Mesenchymal stem cell (in vitro differentiated cells and primary cell): Measurements from ENCODE around the gene TMEM141.
"Not testable (repeated sequence)": the region's sequence is repeated elsewhere in the genome, so short reads cannot be mapped to it uniquely, and the experiment has no call there.

Experiments
- DNase-seq: peaks from one replicate; pipeline ENCODE4 v3.0.0-alpha.2; 2013
- H2AFZ ChIP-seq: one replicate; pipeline ENCODE4 v1.6.1; 2013; ENCODE audit warnings: low read depth, mild to moderate bottlenecking, control low read depth, inconsistent platforms, low read length, moderate library complexity
- H2AK5ac ChIP-seq: 2 replicates; pipeline ENCODE4 v1.6.1; 2013; ENCODE audit warnings: low read length, moderate library complexity, mild to moderate bottlenecking, inconsistent platforms; ENCODE audit not compliant: severe bottlenecking
- H2BK120ac ChIP-seq: one replicate; pipeline ENCODE4 v1.6.1; 2013; ENCODE audit warnings: low read depth, mild to moderate bottlenecking, inconsistent platforms, low read length, moderate library complexity
- H2BK12ac ChIP-seq, 2 experiments: one replicate each; pipeline ENCODE4 v1.6.1; 2013; ENCODE audit warnings: inconsistent platforms in 2 of 2, low read length in 2 of 2, mild to moderate bottlenecking in 2 of 2, moderate library complexity in 2 of 2, control low read depth in 1 of 2
- H2BK15ac ChIP-seq: one replicate; pipeline ENCODE4 v1.6.1; 2013; ENCODE audit warnings: mild to moderate bottlenecking, low read depth, inconsistent platforms; ENCODE audit not compliant: poor library complexity, severe bottlenecking
- H2BK5ac ChIP-seq: 2 replicates; pipeline ENCODE4 v1.6.1; 2013; ENCODE audit warnings: low read depth, mild to moderate bottlenecking, low read length, control low read depth, inconsistent platforms; ENCODE audit not compliant: poor library complexity, severe bottlenecking
- H3K14ac ChIP-seq, 2 experiments: one replicate each; pipeline ENCODE4 v1.6.1; 2013; ENCODE audit warnings: inconsistent platforms in 2 of 2, low read length in 2 of 2, control low read depth in 1 of 2, mild to moderate bottlenecking in 1 of 2, moderate library complexity in 1 of 2
- H3K18ac ChIP-seq, 2 experiments: one replicate each; pipeline ENCODE4 v1.6.1; 2013; ENCODE audit warnings: inconsistent platforms in 2 of 2, low read length in 2 of 2, control low read depth in 1 of 2, low read depth in 1 of 2, mild to moderate bottlenecking in 1 of 2
- H3K23ac ChIP-seq, 2 experiments: one replicate each; pipeline ENCODE4 v1.6.1; 2013; ENCODE audit warnings: inconsistent platforms in 2 of 2, low read length in 2 of 2, mild to moderate bottlenecking in 2 of 2, moderate library complexity in 2 of 2, control low read depth in 1 of 2
- H3K27ac ChIP-seq: 2 replicates; pipeline ENCODE4 v1.5.1; 2013; ENCODE audit warnings: mild to moderate bottlenecking, moderate library complexity, low read length, control low read depth, inconsistent platforms; ENCODE audit not compliant: poor library complexity, severe bottlenecking
- H3K27me3 ChIP-seq, 2 experiments: 2 replicates each; pipeline versions ENCODE4 v1.6.1 to v1.7.0; 2013; ENCODE audit warnings: low read length in 2 of 2, mild to moderate bottlenecking in 2 of 2, moderate library complexity in 2 of 2, control low read depth in 1 of 2, inconsistent platforms in 1 of 2; ENCODE audit not compliant: control insufficient read depth in 1 of 2, insufficient read depth in 1 of 2
- H3K36me3 ChIP-seq, 2 experiments: 2 replicates each; pipeline versions ENCODE4 v1.6.1 to v1.7.0; 2013; ENCODE audit warnings: low read length in 2 of 2, control low read depth in 1 of 2, inconsistent platforms in 1 of 2, low read depth in 1 of 2, mild to moderate bottlenecking in 1 of 2; ENCODE audit not compliant: insufficient read depth in 2 of 2, control insufficient read depth in 1 of 2
- H3K4ac ChIP-seq, 2 experiments: one replicate each; pipeline ENCODE4 v1.6.1; 2013; ENCODE audit warnings: inconsistent platforms in 2 of 2, low read length in 2 of 2, mild to moderate bottlenecking in 2 of 2, moderate library complexity in 2 of 2, control low read depth in 1 of 2, low read depth in 1 of 2
- H3K4me1 ChIP-seq: 2 replicates; pipeline ENCODE4 v1.6.1; 2013; ENCODE audit warnings: low read depth, low read length, control low read depth; ENCODE audit not compliant: control insufficient read depth, insufficient read depth
- H3K4me2 ChIP-seq: 2 replicates; pipeline ENCODE4 v1.6.1; 2013; ENCODE audit warnings: low read length, mild to moderate bottlenecking, inconsistent platforms; ENCODE audit not compliant: poor library complexity, severe bottlenecking
- H3K4me3 ChIP-seq, 2 experiments: 2 replicates each; pipeline versions ENCODE4 v1.5.1 to v1.7.0; 2013; ENCODE audit warnings: low read length in 2 of 2, mild to moderate bottlenecking in 2 of 2, control low read depth in 1 of 2, low read depth in 1 of 2; ENCODE audit not compliant: insufficient read depth in 1 of 2
- H3K79me1 ChIP-seq: replicated peaks from 2 replicates; pipeline ENCODE4 v1.6.1; 2013; ENCODE audit warnings: mild to moderate bottlenecking, control low read depth, low read length, inconsistent platforms; ENCODE audit not compliant: poor library complexity, severe bottlenecking
- H3K9ac ChIP-seq: 2 replicates; pipeline ENCODE4 v1.7.0; 2013; ENCODE audit warnings: mild to moderate bottlenecking, low read length, moderate library complexity
- H3K9me3 ChIP-seq: 2 replicates; pipeline ENCODE4 v1.7.0; 2013; ENCODE audit warnings: mild to moderate bottlenecking, low read length; ENCODE audit not compliant: control insufficient read depth
- H4K8ac ChIP-seq: one replicate; pipeline ENCODE4 v1.6.1; 2013; ENCODE audit warnings: inconsistent platforms, mild to moderate bottlenecking, low read length, moderate library complexity
- H4K91ac ChIP-seq: one replicate; pipeline ENCODE4 v1.6.1; 2013; ENCODE audit warnings: mild to moderate bottlenecking, low read length, inconsistent platforms
- WGBS: methylation state at CpG from one replicate; pipeline ENCODE4 v1.1.7; 2013; ENCODE audit warnings: mixed read lengths; 5-methylcytosine and 5-hydroxymethylcytosine counted together

The TMEM141 gene

DNA sequence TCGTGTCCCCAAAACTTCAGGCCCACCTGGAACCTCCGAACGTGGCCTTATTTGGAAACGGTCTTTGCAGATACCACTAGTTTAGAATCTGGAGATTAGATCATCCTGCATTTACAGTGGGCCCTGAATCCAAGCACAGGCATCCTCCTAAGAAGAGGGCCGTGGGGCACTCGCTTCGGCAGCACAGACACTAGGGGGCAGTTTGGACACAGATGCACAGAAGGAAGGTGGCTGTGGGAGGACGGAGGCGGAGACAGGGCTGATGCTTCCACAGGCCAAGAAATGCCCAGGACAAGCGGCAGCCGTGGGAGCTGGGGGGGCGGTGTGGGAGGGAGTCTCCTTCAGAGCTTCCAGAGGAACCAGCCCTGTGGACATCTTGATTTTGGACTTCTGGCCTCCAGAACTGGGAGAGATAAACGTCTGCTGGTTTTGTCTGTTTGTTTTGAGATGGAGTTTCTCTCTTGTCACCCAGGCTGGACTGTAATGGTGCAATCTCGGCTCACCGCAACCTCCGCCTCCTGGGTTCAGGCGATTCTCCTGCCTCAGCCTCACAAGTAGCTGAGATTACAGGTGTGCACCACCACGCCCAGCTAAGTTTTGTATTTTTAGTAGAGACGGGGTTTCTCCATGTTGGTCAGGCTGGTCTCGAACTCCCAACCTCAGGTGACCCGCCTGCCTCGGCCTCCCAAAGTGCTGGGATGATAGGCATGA, 30.2 kb upstream of the TMEM141 start:
- Histone ChIP-seq H3K27me3 (peaks cover 28 to 46% of the 10 kb centered on the region in 2 experiments), H4K8ac (peak overlapping the region; percentile 78)
- not testable (repeated sequence) for H2BK120ac ChIP-seq, H2BK5ac ChIP-seq, H3K23ac ChIP-seq, H3K18ac ChIP-seq, H2AK5ac ChIP-seq, H3K4ac ChIP-seq, H3K9me3 ChIP-seq, H3K4me3 ChIP-seq, H4K91ac ChIP-seq, H3K27ac ChIP-seq, H3K4me1 ChIP-seq, H3K14ac ChIP-seq, H2BK15ac ChIP-seq, H3K9ac ChIP-seq, H3K4me2 ChIP-seq, H3K36me3 ChIP-seq, H2BK12ac ChIP-seq, H2AFZ ChIP-seq, H3K79me1 ChIP-seq
- 57% methylated on average over 22 of the region's 22 CpGs for WGBS
- peak; percentile 76 for DNase-seq

DNA sequence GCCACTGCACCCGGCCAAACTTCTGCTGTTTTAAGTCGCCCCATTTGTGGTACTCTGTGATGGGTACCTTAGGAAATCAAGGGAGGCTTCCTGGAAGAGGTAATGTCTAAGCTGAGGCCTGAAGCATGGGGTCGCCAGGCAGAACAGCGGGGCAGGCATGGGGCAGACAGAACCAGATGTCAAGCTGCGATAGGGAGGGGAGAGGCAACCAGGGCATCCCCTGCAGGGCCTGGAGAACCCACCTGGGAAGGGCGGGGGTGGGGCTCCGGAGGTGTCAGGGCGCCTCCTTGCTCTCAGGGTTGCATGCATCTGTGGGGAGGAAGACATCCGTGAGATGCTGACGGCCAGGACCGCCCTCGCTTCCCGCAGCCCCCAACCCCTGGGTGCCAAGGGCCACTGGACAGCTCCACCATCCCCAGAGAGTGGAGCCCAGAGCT, 29.6 kb upstream of the TMEM141 start:
- Histone ChIP-seq H3K4me2 (no peak overlapping the region), H3K14ac (no peak overlapping the region), H3K27ac (no peak overlapping the region), H3K4me1 (peaks cover 7% of the 10 kb centered on the region), H3K23ac (no peak overlapping the region), H4K8ac (no peak overlapping the region), H3K9me3 (no peaks in the 10 kb centered on the region), H2BK15ac (no peak overlapping the region), H3K4ac (no peak overlapping the region), H3K18ac (no peak overlapping the region), H3K9ac (no peak overlapping the region), H3K36me3 (no peaks in the 10 kb centered on the region), H2BK120ac (no peak overlapping the region), H3K27me3 (peaks cover 28 to 46% of the 10 kb centered on the region in 2 experiments), H3K4me3 (no peak overlapping the region), H2AK5ac (no peak overlapping the region), H4K91ac (no peak overlapping the region), H2BK12ac (no peak overlapping the region), H2AFZ (no peak overlapping the region), H3K79me1 (no peaks in the 10 kb centered on the region), H2BK5ac (no peak overlapping the region)
- no peak for DNase-seq
- WGBS = 89% methylated on average over 13 of the region's 13 CpGs

DNA sequence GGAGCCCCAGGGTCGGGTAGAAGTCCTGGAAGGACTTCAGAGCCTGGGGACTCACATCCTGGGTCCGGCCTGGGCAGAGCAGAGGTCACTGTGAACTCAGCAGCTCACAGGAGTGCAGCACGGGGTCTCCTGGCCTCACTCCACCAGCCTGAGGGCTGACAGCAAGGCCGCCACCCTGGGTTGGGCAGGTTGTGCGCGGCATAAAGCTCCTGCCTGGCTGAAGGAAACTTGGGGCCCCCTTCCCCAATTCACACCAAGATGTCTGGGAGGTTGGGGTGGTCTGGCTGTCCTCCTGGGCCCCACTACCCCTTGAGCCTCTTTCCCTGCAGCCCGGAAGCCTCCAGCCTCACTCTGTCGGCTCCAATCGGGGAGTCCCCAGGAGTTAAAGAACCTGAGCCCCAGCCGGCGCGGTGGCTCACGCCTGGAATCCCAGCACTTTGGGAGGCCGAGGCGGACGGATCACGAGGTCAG, 28.9 kb upstream of the TMEM141 start:
- no peak overlapping the region for H3K4ac ChIP-seq
- H2AK5ac ChIP-seq = no peak overlapping the region
- H3K14ac ChIP-seq = no peak overlapping the region
- DNase-seq = no peak
- H2BK120ac ChIP-seq = no peak overlapping the region
- no peak overlapping the region for H3K23ac ChIP-seq
- no peak overlapping the region for H2BK5ac ChIP-seq
- H3K36me3 ChIP-seq = no peaks in the 10 kb centered on the region
- no peaks in the 10 kb centered on the region for H3K9me3 ChIP-seq
- WGBS = 89% methylated on average over 10 of the region's 17 CpGs
- no peak overlapping the region for H4K8ac ChIP-seq
- H3K4me1 ChIP-seq = peaks cover 7% of the 10 kb centered on the region
- H3K79me1 ChIP-seq = no peaks in the 10 kb centered on the region
- H3K27me3 ChIP-seq = peaks cover 29 to 49% of the 10 kb centered on the region in 2 experiments
- H4K91ac ChIP-seq = no peak overlapping the region
- H3K4me2 ChIP-seq = no peak overlapping the region
- no peak overlapping the region for H3K18ac ChIP-seq
- no peak overlapping the region for H3K4me3 ChIP-seq
- no peak overlapping the region for H2AFZ ChIP-seq
- no peak overlapping the region for H2BK12ac ChIP-seq
- no peak overlapping the region for H2BK15ac ChIP-seq
- no peak overlapping the region for H3K27ac ChIP-seq
- H3K9ac ChIP-seq = no peak overlapping the region

DNA sequence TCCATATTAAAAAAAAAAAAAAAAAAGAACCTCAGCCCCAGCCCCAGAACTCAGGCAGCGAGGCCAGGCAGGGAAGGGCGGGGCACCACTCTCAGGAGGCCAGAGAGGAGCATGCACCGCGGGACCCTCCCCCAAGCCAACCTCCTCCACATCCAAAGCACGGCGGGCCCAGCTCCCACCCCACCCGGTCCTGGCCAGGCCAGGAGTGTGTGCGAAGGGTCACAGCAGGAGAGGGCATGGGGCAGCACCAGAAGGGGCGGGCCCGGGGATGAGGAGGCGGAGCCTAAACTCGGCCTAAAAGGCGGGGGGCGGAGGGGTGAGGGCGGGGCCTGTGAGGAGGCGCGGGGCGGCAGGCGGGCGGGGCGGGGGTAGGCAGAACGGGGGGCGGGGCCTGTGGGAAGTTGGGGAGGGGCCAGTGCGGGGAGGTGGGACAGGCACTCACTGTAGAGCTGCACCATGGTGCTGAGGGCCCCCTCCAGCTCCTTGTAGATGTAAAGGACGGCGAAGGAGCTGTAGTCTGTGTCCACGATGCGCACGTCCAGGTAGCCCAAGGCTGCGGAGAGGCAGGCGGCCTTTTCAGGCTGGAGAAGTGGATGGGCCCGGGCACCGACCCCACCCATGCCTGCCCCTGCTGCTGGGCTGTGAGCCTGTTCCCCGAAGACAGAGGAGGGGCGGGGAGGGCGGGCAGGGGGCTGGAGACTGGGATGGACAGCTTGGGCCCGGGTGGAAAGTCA, 28.1 kb upstream of the TMEM141 start:
- no peak overlapping the region for H3K4me2 ChIP-seq
- no peak overlapping the region for H2BK12ac ChIP-seq
- peaks cover 7% of the 10 kb centered on the region for H3K4me1 ChIP-seq
- no peak overlapping the region for H3K4me3 ChIP-seq
- no peak overlapping the region for H3K9ac ChIP-seq
- WGBS = 30% methylated on average over 23 of the region's 37 CpGs
- no peak overlapping the region for H2BK5ac ChIP-seq
- H4K91ac ChIP-seq = no peak overlapping the region
- no peak overlapping the region for H2BK15ac ChIP-seq
- H3K27me3 ChIP-seq = peaks cover 37 to 52% of the 10 kb centered on the region in 2 experiments
- no peaks in the 10 kb centered on the region for H3K79me1 ChIP-seq
- no peak overlapping the region for H3K23ac ChIP-seq
- H2AFZ ChIP-seq = no peak overlapping the region
- H3K27ac ChIP-seq = no peak overlapping the region
- peak overlapping the region; percentile 60 for H4K8ac ChIP-seq
- no peak overlapping the region for H3K14ac ChIP-seq
- H3K36me3 ChIP-seq = no peaks in the 10 kb centered on the region
- H3K4ac ChIP-seq = no peak overlapping the region
- DNase-seq = peak; percentile 31
- no peak overlapping the region for H2BK120ac ChIP-seq
- H2AK5ac ChIP-seq = no peak overlapping the region
- no peaks in the 10 kb centered on the region for H3K9me3 ChIP-seq
- no peak overlapping the region for H3K18ac ChIP-seq
